T-helper 17 cell (primary cell): ENCODE data around the gene VDAC1. TPM values are rescaled to one million over a fixed set of nuclear protein-coding genes. Genes with fewer than 3 reads are reported as not detected.
"Not testable (repeated sequence)": the region's sequence is repeated elsewhere in the genome, so short reads cannot be mapped to it uniquely, and the experiment has no call there.

Experiments used
- ATAC-seq: fragments of 150-1000 bp; cut with Tn5 transposase; 2 replicates; pipeline ENCODE4 v1.10.0; 2021; ENCODE audit warnings: mild to moderate bottlenecking, moderate library complexity
- DNase-seq, 3 donors: peaks; one replicate each; pipeline versions ENCODE4 v3.0.0 to v3.0.0-alpha.2; 2020 to 2021
- H3K9me3 ChIP-seq: one replicate; pipeline ENCODE4 v1.7.0; 2013; ENCODE audit warnings: low read length, mild to moderate bottlenecking; ENCODE audit not compliant: control insufficient read depth, poor library complexity, severe bottlenecking
- H3K27ac Mint-ChIP-seq: one replicate; pipeline ENCODE4 v1.8.0; 2022; ENCODE audit warnings: mild to moderate bottlenecking, moderate library complexity, mixed read lengths
- H3K27me3 Mint-ChIP-seq: one replicate; pipeline ENCODE4 v1.8.0; 2022; ENCODE audit warnings: mixed read lengths
- H3K36me3 Mint-ChIP-seq: one replicate; pipeline ENCODE4 v1.8.0; 2022; ENCODE audit warnings: low read depth, mixed read lengths
- H3K4me1 Mint-ChIP-seq: one replicate; pipeline ENCODE4 v1.8.0; 2022; ENCODE audit warnings: mild to moderate bottlenecking, mixed read lengths
- H3K4me3 Mint-ChIP-seq: one replicate; pipeline ENCODE4 v1.8.0; 2022; ENCODE audit warnings: mild to moderate bottlenecking, moderate library complexity, mixed read lengths
- total RNA-seq, 4 donors: library from RNA in 2 of 4; stranded (reverse) in 2 of 4; gene quantifications; one replicate each; pipeline ENCODE4 v1.2.3 and lab custom pipeline; 2022 to 2026

VDAC1 gene
- total RNA-seq, 2 donors from 2014 or later = 58.1 to 71.4 TPM

DNA sequence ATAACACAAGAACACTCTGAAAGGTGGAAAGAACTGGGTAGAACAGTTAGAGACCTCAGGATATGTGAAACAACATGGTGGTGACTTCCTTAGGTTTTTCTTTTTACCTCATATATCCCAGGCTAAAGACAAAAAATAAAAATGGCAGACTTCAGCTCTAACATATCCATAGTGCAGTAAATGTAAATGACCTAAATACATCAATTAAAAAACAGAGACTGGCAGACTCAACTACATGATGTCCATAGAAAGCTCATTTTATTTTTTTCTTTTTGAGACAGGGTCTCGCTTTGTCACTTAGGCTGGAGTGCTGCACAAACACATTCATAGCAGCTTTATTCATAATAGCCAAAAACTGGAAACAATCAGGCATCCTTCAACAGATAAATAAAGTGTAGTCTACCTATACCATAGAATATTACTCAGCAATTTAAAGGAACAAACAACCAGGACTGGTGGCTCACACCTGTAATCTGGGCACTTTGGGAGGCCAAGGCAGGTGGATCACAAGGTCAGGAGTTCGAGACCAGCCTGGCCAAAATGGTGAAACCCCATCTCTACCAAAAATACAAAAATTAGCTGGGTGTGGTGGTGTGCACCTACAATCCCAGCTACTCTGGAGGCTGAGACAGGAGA lies 41.2 kb downstream of the VDAC1 start:
- peaks cover 6% of the 10 kb centered on the region for H3K36me3 Mint-ChIP-seq

DNA sequence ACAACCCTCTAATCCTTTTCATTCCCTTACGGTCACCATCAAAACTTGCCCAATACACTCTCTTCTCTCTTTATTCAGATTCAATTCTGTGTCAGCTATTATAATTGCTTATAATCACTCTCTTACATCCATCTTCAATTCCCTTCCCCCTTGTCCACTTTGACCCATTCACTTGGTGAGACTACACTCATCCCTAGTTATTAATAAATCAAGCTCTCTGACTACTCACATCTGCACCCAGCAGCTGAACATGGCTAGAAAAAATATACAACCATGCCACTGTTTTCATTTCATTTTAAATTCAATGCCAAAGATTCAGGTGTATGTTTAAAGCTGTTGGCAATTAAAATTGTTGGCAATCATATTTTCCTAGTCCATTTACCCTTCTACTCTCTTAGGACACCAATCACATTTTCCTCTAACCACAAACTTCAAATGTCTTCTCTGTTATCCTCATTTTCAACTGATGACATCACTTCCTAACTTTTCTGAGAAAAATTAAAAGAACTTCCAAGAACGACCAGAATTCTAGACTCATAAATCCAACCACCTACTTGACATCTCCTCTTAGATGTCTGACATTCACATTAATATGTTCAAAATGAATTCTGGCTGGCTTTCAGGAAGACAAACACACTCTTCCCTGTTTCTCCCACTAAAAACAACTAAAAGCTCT lies 41.8 kb downstream of the VDAC1 start:
- no peak overlapping the region for H3K4me3 Mint-ChIP-seq
- H3K27ac Mint-ChIP-seq = no peak overlapping the region
- no peaks in the 10 kb centered on the region for H3K9me3 ChIP-seq
- H3K36me3 Mint-ChIP-seq = no peaks in the 10 kb centered on the region
- H3K27me3 Mint-ChIP-seq = no peaks in the 10 kb centered on the region
- H3K4me1 Mint-ChIP-seq = peaks cover 37% of the 10 kb centered on the region
- DNase-seq = no peak
- no peak for ATAC-seq

More for the DNA sequence above, 41.2 kb downstream of the VDAC1 start:
- no peak overlapping the region for H3K27ac Mint-ChIP-seq
- no peak for DNase-seq
- H3K27me3 Mint-ChIP-seq = no peaks in the 10 kb centered on the region
- H3K4me3 Mint-ChIP-seq = no peak overlapping the region
- no peaks in the 10 kb centered on the region for H3K9me3 ChIP-seq
- peaks cover 44% of the 10 kb centered on the region for H3K4me1 Mint-ChIP-seq
- no peak for ATAC-seq

DNA sequence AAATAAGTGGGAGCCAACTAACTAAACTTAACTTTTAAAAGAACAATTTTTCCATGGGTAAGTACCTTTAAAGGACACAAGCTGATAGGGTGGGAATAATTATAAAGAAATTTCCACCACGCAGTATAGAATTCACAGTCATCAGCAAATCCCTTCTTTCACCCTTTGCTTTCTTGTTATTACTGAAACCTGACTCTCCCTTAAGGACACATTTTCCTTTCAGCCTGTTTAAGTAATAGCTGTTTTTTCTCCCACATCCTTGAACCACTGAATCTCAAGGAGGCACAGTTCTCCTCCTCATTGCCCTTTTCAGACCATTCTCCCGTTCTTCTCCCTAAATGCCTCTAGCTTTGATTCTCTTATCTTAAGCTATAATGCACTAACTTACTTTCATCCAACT lies 42.6 kb downstream of the VDAC1 start:
- Mint-ChIP-seq H3K4me3 (no peak overlapping the region), H3K36me3 (no peaks in the 10 kb centered on the region), H3K4me1 (peaks cover 36% of the 10 kb centered on the region), H3K27ac (no peak overlapping the region), H3K27me3 (no peaks in the 10 kb centered on the region)
- DNase-seq (no peak), ATAC-seq (no peak)
- H3K9me3 ChIP-seq = no peaks in the 10 kb centered on the region

DNA sequence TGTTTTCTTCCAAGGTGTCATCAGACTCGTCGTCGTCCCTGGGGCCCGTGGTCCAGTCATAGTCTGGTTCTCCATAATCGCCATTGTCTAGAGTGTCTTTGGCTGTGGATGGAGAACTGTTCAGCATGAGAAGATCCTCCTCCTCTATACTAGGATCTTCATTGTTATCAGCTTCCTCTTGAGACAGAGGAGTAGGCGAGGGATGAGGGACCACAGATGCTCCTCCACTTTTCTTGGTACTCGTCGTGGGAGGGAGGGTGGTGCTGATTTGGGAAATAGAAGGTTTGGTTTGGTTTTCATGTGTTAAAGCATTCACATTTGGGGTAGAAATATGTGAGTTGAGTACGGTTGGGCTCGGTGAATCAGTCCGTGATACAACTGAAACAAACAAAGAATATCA lies 45.1 kb downstream of the VDAC1 start:
- H3K4me3 Mint-ChIP-seq = no peak overlapping the region
- ATAC-seq (no peak), DNase-seq (no peak)
- peaks cover 29% of the 10 kb centered on the region for H3K4me1 Mint-ChIP-seq
- H3K27ac Mint-ChIP-seq = no peak overlapping the region
- H3K36me3 Mint-ChIP-seq = no peaks in the 10 kb centered on the region
- no peaks in the 10 kb centered on the region for H3K27me3 Mint-ChIP-seq
- H3K9me3 ChIP-seq = no peaks in the 10 kb centered on the region

DNA sequence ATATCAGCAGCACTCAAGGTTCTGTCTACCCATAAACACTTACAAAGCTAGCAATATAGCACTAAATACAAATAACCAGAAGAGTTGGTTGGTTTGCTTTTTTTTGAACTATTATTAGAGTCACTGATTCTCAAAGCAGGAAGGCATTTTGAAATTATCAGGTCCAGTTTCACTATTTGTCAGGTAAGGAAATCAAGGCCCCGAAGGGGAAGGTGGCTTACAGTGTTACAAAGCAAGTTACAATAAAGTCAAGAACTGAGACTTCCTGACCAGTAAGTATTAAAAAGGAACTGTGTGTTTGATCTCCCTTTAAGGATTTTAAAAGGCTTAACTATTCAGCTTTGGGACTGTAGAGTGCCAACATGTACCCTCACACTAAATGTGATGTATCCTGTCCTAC lies 47.2 kb downstream of the VDAC1 start:
- ATAC-seq = no peak
- Mint-ChIP-seq H3K27me3 (no peaks in the 10 kb centered on the region), H3K27ac (peak overlapping the region; percentile 67), H3K36me3 (no peaks in the 10 kb centered on the region), H3K4me3 (no peak overlapping the region), H3K4me1 (peaks cover 20% of the 10 kb centered on the region)
- DNase-seq = no peak
- H3K9me3 ChIP-seq = no peaks in the 10 kb centered on the region

DNA sequence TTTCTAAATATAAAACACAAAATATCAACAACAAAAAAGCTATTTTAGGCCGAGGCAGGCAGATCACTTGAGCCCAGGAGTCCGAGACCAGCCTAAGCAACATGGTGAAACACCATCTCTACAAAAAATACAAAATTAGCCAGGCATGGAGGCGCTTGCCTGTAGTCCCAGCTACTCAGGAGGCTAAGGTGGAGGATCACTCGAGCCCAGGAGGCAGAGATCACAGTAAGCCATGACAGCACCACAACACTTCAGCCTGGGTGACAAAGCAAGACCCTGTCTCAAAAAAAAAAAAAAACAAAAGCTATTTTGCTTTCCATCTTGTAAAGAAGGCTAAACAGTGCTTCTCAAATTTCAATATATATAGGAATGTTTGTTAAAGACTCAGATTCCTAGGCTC lies 47.7 kb downstream of the VDAC1 start:
- Mint-ChIP-seq H3K4me3 (no peak overlapping the region), H3K36me3 (no peaks in the 10 kb centered on the region), H3K27ac (peak overlapping the region; percentile 67), H3K27me3 (no peaks in the 10 kb centered on the region), H3K4me1 (peaks cover 15% of the 10 kb centered on the region)
- no peaks in the 10 kb centered on the region for H3K9me3 ChIP-seq
- no peak for DNase-seq
- no peak for ATAC-seq

DNA sequence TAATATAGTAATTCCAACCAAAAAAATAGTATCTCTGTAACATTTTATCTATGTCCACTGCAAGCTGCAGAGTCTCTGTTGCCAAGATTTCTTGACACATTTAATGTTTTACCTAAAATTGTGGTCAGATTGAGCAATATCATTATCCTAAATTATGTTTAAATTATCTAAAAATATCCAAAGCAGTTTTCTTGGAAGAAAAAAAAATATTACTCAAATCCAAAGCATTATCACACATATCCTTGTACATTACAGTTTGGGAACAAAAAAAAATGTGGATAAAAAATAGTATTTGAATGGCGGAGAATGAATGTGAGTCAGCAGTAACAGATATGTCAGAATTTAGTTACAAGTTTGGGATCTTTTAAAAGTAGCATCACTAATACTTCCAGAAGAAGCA lies 48.6 kb downstream of the VDAC1 start:
- not testable (repeated sequence) for H3K4me3 Mint-ChIP-seq, H3K27me3 Mint-ChIP-seq, DNase-seq, H3K36me3 Mint-ChIP-seq, H3K9me3 ChIP-seq, ATAC-seq
- Mint-ChIP-seq H3K4me1 (peaks cover 15% of the 10 kb centered on the region), H3K27ac (peak overlapping the region; percentile 67)

DNA sequence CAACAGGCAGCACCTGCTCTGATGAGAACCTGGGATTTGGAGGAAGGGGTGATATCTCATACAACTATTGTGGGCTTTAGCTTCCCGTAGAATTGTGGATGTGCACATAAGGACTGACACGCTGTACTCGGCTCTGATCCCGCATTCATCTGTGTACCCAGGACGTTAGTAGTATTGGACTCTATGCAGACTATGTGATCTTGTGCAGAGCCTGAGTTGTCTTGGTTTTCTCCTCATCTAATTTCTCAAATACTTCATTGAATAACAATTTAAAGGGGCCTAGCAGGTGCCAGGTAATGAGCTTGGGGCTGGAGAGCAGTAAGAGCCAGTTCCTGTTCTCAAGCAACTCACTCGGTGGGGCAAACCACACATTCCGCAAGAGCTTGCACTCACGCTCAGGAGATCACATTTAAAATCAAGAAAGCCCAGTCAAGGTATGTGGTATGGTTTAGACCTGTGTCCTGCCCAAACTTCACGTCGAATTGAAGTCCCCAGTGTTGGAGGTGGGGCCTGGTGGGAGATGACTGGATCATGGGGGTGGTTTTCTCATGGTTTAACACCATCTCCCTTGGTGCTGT lies 51.1 kb downstream of the VDAC1 start:
- Mint-ChIP-seq H3K36me3 (no peaks in the 10 kb centered on the region), H3K27me3 (no peaks in the 10 kb centered on the region), H3K27ac (peak overlapping the region; percentile 19), H3K4me3 (no peak overlapping the region), H3K4me1 (peaks cover 4% of the 10 kb centered on the region)
- H3K9me3 ChIP-seq = no peaks in the 10 kb centered on the region
- ATAC-seq (no peak), DNase-seq (no peak)

DNA sequence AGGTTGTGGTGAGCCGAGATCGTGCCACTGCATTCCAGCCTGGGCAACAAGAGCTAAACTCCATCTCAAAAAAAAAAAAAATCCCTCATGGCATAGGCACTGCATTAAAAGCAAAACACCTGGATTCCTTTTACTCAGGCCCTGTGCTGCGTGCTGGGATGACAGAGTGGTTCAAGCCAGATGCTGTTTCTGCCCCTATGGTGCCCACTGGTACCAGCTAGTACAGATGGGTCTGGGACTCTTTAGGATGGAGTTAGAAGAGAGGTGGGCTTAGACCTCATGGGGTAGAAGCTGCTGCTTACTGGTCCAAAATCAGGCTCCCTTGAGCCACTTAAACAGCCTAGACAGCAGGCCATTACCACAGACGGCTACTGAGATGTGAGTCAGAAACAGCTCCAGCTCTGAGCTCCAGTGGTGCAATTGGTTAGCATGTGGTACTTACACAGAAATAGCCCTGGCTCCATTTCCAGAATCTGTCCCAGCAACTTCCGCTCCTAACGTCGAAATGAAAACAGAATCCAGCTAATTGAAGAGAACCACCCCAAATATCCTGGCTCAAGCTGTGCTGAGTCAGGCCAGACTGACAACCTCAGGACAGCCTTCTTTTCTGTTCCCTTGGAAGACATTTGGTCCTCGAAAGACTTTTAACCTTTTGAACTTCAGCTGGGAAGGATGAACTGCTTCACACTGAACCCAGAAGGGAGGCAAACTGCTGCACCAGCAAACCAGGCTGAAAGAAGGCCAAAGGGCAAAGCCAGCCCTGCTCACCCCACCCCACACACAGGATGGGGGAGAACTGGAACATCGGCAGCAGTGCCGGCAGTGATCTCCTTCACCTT lies 51.8 kb downstream of the VDAC1 start:
- H3K9me3 ChIP-seq = no peaks in the 10 kb centered on the region
- no peak overlapping the region for H3K27ac Mint-ChIP-seq
- DNase-seq (no peak), ATAC-seq (no peak)
- H3K27me3 Mint-ChIP-seq = no peaks in the 10 kb centered on the region
- H3K4me1 Mint-ChIP-seq = peaks cover 4% of the 10 kb centered on the region
- no peak overlapping the region for H3K4me3 Mint-ChIP-seq
- no peaks in the 10 kb centered on the region for H3K36me3 Mint-ChIP-seq

DNA sequence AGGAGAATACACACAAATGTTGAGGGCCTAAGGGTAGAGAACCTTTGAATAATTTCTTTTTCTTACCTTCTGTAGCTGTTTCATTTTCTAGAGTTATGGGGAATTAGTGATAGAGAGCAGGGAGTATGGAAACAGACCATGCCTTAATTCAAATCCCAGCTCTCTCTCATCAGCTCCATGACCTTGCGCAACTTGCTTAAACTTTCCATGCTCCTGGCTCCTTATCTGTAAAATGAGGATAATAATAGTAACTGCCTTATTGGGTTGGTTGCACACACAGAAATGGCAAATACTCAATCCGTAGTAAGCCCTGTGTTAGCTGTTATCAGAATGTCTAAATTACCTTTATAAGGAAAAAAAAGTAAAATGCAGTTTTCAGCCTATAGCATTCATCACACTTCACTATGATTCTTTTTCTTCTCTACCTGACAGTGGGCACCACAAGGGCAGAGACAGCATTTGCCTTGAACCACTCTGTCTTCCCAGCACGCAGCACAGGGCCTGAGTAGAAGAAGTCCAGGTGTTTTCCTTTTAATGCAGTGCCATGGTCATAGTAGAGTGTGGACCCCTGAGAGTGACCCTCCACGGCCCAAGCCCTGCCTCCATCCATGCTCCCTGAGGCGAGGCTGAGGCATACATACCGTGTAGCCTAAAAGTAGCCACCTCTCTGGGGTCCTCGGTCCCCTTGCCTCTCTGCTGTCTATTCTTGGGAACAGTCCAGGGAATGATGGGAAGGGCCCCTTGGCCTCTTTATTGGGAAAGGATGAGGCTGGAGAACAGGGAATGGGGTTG lies 53.8 kb downstream of the VDAC1 start:
- no peaks in the 10 kb centered on the region for H3K9me3 ChIP-seq
- ATAC-seq (no peak), DNase-seq (no peak)
- no peaks in the 10 kb centered on the region for H3K36me3 Mint-ChIP-seq
- no peaks in the 10 kb centered on the region for H3K4me1 Mint-ChIP-seq
- no peak overlapping the region for H3K4me3 Mint-ChIP-seq
- no peaks in the 10 kb centered on the region for H3K27me3 Mint-ChIP-seq
- peak overlapping the region; percentile 29 for H3K27ac Mint-ChIP-seq

DNA sequence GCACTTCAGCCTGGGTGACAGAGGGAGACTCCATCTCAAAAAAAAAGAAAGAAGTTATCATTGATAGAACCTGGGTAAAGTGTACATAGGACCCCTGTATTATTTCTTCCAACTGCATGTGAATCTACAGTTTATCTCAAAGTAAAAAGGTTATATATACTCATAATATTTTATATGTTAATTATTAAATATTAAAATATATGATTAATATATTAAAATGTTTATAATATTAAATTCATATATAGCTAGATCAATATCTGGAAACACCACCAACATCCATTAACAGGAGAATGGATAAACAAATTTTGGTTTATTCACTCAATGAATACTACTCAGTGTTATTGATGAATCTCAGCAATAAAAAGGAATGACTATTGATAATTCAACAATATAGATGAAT lies 56.1 kb downstream of the VDAC1 start:
- Mint-ChIP-seq H3K36me3 (no peaks in the 10 kb centered on the region), H3K4me3 (no peak overlapping the region), H3K27ac (no peak overlapping the region), H3K27me3 (peaks cover 7% of the 10 kb centered on the region), H3K4me1 (no peaks in the 10 kb centered on the region)
- DNase-seq (no peak), ATAC-seq (no peak)
- no peaks in the 10 kb centered on the region for H3K9me3 ChIP-seq

DNA sequence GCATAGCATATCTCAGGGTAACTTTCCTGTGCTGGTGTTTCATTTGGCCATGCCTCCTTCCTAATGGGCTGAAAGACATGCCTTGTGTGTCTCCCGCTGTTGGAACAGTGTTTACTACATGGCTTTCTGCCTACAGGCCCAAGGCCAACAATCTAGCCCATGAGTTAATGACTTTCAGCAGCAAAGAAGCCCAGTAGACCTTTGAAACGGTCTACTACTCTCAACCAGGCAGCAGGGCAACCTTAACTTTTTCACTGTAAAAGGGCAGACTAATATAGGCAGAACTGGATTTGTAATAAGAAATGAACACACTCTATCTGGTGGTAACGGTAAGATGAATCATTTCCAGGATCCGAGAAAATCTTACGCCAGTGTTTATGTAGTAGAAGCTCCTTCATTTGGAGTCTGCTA lies 57.3 kb downstream of the VDAC1 start:
- peaks cover 12% of the 10 kb centered on the region for H3K27me3 Mint-ChIP-seq
- H3K9me3 ChIP-seq = no peaks in the 10 kb centered on the region
- no peak overlapping the region for H3K27ac Mint-ChIP-seq
- H3K4me1 Mint-ChIP-seq = no peaks in the 10 kb centered on the region
- no peak for DNase-seq
- no peak for ATAC-seq
- no peak overlapping the region for H3K4me3 Mint-ChIP-seq
- no peaks in the 10 kb centered on the region for H3K36me3 Mint-ChIP-seq

DNA sequence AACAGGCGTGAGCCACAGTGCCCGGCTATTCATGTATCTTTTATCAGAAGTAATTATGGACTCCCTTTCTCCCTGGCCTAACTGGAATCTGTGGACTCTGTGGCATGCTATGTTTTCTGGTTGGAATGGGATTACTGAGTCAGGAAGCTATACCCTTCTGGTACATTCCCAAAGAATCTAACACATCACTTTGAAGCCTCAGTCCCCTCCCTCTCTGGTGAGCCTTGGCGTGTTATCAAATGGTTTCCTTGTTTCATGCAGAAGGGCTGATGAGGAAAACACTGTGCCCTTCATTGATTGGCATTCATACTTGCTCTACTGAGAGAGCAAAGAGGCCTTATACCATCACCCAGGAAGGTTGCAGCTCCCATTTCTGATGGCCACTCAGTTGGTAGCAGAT lies 59.2 kb downstream of the VDAC1 start:
- DNase-seq (no peak), ATAC-seq (no peak)
- no peaks in the 10 kb centered on the region for H3K9me3 ChIP-seq
- Mint-ChIP-seq H3K27ac (no peak overlapping the region), H3K4me1 (no peaks in the 10 kb centered on the region), H3K4me3 (no peak overlapping the region), H3K36me3 (peaks cover 2% of the 10 kb centered on the region), H3K27me3 (peaks cover 12% of the 10 kb centered on the region)
